ENCODE data around the gene JARID2.

DNA sequence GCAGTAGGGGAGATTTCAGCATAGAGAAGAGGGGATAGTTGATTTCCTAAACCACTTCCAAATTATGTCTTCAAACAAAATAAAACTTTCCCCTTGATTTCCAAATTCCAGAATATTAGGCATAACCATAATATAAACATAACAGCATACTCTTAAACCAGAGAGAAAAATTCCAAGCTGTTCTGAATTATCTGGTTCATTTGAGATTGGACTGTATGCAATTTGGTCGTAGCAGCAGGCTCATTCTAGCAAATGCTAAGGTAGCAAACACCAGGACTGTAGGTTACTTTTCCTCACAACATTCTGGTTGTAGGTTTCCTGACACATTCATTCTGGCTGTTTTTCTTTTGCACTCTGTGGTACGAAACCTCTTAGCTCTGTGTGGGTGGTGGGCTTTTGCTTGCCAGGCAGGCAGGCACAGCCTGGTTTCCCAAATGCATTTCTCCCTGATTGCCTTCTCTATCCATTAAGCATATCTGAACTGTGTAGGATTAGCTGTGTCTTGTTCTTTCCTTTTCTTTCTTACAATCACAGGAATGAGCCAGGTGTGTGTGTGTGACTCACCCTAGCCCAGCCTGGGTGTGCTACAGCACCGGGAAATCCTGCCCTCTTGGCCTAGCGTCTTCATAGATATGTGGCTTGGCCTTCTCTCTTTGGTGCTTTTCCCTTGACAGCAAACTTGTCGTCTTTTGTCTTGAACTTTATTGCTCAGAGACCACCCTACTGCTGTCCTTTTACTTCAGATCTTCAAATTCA, 77.1 kb downstream of the JARID2 start:
- TF ChIP-seq ZNF707 (tag by site-specific recombination; IDR thresholded peaks at IDR 0.05) (no peak), YY1 (tag by site-specific recombination; IDR thresholded peaks at IDR 0.05) (no peak), ZNF830 (tag by site-specific recombination; IDR thresholded peaks at IDR 0.05; ENCODE audit: low read depth) (no peak), ZNF501 (tag by site-specific recombination; IDR thresholded peaks at IDR 0.05) (no peak), ZNF146 (tag by site-specific recombination; IDR thresholded peaks at IDR 0.05) (no peak), ZNF169 (tag by site-specific recombination; IDR thresholded peaks at IDR 0.05) (no peak), ZBTB8A (tag by site-specific recombination; IDR thresholded peaks at IDR 0.05) (no peak)
- TF ChIP-seq, protein P1, sequence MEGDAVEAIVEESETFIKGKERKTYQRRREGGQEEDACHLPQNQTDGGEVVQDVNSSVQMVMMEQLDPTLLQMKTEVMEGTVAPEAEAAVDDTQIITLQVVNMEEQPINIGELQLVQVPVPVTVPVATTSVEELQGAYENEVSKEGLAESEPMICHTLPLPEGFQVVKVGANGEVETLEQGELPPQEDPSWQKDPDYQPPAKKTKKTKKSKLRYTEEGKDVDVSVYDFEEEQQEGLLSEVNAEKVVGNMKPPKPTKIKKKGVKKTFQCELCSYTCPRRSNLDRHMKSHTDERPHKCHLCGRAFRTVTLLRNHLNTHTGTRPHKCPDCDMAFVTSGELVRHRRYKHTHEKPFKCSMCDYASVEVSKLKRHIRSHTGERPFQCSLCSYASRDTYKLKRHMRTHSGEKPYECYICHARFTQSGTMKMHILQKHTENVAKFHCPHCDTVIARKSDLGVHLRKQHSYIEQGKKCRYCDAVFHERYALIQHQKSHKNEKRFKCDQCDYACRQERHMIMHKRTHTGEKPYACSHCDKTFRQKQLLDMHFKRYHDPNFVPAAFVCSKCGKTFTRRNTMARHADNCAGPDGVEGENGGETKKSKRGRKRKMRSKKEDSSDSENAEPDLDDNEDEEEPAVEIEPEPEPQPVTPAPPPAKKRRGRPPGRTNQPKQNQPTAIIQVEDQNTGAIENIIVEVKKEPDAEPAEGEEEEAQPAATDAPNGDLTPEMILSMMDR (tag by site-specific recombination; IDR thresholded peaks at IDR 0.05): no peak
- TF ChIP-seq, protein P2, sequence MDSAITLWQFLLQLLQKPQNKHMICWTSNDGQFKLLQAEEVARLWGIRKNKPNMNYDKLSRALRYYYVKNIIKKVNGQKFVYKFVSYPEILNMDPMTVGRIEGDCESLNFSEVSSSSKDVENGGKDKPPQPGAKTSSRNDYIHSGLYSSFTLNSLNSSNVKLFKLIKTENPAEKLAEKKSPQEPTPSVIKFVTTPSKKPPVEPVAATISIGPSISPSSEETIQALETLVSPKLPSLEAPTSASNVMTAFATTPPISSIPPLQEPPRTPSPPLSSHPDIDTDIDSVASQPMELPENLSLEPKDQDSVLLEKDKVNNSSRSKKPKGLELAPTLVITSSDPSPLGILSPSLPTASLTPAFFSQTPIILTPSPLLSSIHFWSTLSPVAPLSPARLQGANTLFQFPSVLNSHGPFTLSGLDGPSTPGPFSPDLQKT (IDR thresholded peaks at IDR 0.05; ENCODE audit: borderline replicate concordance, low read depth, low read length): no peak
- TF ChIP-seq, protein P3, sequence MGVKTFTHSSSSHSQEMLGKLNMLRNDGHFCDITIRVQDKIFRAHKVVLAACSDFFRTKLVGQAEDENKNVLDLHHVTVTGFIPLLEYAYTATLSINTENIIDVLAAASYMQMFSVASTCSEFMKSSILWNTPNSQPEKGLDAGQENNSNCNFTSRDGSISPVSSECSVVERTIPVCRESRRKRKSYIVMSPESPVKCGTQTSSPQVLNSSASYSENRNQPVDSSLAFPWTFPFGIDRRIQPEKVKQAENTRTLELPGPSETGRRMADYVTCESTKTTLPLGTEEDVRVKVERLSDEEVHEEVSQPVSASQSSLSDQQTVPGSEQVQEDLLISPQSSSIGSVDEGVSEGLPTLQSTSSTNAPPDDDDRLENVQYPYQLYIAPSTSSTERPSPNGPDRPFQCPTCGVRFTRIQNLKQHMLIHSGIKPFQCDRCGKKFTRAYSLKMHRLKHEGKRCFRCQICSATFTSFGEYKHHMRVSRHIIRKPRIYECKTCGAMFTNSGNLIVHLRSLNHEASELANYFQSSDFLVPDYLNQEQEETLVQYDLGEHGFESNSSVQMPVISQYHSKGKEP (tag by site-specific recombination; IDR thresholded peaks at IDR 0.05): no peak
- TF ChIP-seq, protein P4, sequence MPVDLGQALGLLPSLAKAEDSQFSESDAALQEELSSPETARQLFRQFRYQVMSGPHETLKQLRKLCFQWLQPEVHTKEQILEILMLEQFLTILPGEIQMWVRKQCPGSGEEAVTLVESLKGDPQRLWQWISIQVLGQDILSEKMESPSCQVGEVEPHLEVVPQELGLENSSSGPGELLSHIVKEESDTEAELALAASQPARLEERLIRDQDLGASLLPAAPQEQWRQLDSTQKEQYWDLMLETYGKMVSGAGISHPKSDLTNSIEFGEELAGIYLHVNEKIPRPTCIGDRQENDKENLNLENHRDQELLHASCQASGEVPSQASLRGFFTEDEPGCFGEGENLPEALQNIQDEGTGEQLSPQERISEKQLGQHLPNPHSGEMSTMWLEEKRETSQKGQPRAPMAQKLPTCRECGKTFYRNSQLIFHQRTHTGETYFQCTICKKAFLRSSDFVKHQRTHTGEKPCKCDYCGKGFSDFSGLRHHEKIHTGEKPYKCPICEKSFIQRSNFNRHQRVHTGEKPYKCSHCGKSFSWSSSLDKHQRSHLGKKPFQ (tag by site-specific recombination; IDR thresholded peaks at IDR 0.05): no peak
